NCI-H460 (cell line): ENCODE data around the gene ATRN. TPM values are rescaled to one million over a fixed set of nuclear protein-coding genes. Genes with fewer than 3 reads are reported as not detected.

Experiments
- DNase-seq: peaks from one replicate; pipeline ENCODE4 v3.0.0-alpha.2; 2016; ENCODE audit warnings: low read depth; ENCODE audit errors: extremely low read depth
- total RNA-seq: library from RNA; depleted of rRNA; stranded (reverse); fragments of >200 nt; shearing (Covaris generic); gene quantifications from 2 replicates; pipeline ENCODE4 v1.2.3, GENCODE V29; 2014

Gene ATRN
- total RNA-seq, 1 experiment from 2014 or later, result 35.6 TPM

DNA sequence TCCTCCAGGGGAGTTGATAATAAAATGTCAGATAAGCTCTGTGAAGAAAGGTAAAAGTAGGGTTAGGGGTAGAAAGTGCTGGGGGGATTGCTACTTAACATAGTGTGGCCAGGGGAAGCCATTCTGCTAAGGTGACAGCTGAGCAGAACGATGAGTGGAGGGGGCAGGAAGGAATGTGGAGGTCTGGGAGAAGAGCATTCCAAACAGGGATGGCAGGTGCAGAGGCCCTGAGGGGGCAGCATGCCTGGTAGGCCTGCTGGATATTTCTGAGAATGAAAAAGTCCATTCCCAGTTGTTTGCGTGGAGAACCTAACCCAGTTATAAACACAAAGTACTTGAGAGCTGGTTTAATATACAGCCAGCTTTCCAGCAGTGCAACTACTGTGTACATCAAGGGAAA is 183.1 kb downstream of the ATRN start:
- DNase-seq, result no peak

DNA sequence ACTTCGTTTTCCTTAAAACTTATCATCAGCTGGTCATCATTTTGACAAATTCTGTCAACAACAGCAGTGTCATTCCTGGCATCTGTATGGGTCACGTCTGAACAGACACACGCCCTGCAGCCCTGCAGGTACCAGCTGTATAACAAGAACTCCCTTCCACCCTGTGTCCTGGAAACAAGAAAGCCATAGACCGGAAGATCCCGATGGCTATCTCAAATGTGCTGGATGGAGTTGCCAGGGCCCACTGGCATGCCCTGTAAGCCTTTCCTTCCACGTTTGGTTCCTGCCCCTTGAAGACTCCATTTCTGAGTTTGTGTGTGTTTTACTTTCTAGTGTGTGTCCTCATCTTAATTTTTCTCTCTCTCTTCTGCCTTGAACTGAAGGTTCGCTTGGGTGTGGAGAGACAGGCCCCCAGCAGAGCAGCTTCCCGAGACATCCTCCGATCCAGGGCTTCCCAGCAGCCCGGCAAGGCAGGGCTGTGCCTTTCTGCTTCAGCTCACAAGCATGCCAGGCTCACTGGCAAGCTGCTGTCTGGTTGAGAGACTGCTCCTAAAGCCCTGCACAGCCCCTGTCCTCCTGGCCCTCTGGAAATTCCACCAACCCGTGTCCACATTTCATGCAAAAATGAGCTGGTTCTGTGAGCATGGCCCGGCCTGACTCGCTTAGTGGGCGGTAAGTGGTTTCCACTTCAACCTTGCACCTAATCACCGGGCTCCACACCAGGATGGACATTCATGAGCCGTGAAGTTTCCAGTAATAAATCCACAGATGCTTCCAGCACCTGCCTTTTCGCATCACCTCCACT is 183.7 kb downstream of the ATRN start:
- DNase-seq, result no peak

DNA sequence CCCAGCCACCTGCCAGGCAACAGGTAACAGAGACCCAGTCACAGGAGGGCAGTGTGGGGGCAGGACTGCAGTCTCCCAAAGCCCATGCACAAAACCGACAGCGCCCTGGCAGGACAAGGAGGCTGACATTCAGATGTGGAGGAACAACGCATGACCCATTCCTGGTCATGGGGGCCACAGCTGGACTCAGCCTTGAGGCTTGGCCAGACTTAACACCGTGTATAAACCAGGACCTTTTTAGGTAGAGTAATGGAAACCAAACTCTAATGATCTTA is 184.2 kb downstream of the ATRN start:
- DNase-seq, result no peak

DNA sequence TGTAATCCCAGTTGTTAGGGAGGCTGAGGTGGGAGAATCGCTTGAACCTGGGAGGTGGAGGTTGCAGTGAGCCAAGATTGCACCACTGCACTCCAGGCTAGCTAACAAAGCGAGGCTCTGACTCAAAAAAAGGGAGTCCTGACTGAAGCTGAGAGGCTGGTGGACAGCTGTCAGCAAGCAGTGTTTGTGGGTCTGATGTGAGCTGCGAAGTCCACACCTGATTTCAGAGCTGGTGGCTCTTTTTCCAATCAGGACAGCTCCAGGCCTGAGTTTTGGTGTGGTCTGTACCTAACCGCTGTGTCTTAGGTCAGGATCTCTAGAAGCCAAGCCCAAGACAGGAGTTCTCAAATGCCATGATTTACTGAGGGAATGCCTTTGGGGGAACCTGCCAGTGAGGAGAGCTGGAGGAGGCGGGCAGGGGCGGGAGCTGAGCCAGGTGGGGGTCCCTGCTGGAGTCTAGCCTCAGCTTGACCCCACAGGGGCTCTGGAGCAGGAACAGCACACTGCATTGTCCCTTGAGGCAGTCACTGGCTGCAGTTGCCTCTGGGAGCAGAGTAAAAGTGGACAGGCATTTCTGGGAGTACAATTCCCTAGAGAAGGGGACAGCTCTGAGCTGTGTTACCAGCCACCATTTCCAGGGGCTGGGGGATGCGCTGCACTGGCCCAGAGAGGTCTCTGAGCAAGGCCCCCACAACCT is 187.3 kb downstream of the ATRN start:
- DNase-seq, result no peak

DNA sequence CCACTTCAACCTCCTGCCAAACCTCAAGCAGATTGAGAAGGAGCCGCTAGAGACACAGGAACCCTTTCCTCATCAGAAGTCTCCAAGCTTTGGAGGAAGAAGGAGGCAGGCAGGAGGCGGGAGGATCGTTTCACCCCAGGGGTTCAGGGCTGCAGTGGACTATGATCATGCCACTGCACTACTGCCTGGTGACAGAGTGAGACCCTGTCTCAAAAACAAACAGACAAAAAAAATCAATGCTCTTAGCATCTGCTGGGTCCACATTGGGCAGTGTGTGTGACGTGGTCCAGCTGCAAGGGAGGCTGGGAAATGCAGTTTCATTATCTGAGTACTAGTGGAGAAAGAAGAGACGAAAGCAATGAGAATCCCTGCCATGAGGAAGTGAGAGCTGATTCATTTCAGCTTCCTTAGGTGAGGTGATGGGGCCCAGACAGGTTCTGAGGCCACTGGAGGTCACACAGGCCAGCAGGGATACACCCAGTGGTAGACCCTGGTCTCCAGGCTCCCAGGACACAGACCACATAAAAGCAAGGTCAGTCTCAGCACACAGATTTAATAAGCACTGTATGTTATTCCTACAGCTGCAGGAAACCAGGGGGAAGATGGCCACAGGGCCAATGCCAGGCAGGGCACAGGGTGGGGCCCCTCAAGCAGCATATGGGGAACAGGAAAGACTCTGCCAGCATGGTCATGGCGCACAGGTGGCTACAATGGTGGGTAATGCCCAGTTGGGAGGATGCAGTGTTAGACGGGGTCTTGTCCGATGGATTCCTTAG is 188.1 kb downstream of the ATRN start:
- no peak for DNase-seq

DNA sequence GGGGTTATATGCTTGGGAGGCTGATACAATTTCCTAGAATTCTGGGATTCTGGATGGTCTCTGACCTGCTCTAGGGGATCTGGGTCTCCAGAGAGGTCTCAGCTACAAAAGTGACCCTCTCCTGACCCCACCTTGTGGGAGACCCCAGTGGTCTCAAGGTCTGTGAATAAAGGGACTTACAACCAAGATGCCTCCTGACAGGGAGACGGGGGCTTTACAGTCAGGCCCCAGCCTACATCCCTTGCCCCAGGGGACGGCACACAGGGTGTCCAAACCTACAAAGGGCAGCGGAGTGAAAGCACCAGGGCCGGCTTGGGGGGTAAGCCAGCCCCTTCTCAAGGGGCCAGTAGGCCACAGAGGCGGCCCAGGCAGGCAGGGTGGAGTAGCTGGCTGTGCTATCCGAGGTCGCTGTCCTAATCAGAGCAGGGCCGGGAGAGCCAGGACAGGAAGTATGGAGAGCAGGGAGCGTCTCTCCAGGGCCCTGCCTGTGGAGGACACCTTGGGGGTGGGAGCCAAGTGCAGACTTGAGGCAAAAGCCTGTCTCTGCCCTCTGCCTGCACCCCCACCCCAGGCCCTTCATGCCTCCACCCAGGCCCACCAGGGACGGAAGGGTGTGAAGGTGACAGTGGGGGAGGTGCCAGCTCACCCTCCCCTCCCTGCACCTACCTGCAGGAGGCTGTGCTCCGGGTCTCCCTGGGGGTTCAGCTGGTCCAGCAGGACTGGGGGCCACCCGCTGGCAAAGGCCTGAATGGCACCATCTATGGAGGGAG is 188.9 kb downstream of the ATRN start:
- DNase-seq, result no peak

DNA sequence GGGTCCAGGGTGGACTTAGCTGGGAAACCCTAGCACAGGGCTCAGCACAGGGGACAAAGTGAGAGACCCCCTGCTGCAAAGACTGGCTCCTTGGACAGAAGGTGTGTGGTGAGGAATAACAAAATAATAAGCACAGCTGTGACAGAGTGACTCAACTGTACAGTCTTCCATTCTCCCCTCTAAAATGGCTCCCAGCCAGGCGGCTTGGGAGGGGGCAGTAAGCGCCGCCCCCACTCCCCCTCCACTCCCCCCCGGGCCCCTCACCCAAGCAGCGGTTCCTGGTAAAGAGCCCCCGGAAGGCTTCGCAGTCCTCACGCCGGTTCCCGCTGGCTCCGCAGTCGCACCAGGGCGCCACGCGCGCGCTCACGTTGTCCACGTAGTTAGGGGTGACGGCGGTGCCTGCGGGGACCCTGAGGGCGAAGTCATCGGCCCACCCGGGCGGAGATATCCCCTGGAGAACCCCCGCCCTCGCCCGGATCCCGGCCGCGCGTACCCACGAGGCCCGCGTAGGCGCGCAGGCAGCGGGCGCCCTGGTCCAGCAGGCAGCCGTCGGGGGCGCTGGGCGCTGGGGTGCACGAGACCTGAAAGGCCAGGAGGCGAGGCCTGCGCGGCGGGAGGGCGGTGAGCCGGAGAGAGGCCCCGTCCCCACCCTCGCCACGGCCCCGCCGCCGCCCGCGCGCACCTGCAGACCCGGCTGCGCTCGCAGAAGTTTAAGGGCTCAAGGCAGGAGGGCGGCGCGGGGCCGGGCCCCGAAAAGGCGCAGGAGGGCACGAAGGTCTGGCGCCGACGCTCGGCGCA is 189.6 kb downstream of the ATRN start:
- DNase-seq, result no peak

DNA sequence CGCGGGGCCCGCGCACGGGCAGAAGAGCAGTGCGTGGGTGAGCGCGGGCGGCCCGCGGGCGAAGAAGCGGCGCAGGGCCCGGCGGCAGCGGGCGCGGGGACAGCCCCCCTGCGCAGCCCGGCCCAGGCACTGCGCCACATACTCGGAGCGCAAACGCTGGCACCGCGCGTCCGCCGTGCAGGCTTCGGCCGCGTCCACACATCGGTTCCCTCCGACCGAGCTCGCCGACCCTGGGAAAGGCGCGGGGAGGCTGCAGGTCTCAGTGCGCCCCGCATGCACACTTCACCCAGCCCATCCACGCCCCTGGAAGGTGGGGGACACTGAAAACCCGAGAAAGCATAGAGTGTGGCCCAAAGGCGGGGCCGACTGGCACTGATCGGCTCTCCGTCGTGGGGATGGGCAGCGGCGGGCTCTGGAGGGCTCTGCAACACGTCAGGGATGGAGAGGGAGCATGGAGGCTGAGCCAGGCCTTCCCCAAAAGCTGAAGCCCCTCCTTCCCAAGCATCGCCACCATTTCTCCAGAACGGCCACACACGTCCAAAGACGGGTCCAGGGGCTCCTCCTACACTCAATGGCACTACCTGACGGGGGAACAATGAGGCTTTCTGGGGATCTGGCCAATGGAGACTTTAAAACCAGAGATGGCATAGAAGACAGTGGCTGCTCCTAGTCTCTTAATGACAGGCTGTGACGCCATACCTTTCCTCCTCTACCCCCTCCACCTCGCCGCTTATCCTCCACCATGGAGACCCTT is 190.4 kb downstream of the ATRN start:
- no peak for DNase-seq

DNA sequence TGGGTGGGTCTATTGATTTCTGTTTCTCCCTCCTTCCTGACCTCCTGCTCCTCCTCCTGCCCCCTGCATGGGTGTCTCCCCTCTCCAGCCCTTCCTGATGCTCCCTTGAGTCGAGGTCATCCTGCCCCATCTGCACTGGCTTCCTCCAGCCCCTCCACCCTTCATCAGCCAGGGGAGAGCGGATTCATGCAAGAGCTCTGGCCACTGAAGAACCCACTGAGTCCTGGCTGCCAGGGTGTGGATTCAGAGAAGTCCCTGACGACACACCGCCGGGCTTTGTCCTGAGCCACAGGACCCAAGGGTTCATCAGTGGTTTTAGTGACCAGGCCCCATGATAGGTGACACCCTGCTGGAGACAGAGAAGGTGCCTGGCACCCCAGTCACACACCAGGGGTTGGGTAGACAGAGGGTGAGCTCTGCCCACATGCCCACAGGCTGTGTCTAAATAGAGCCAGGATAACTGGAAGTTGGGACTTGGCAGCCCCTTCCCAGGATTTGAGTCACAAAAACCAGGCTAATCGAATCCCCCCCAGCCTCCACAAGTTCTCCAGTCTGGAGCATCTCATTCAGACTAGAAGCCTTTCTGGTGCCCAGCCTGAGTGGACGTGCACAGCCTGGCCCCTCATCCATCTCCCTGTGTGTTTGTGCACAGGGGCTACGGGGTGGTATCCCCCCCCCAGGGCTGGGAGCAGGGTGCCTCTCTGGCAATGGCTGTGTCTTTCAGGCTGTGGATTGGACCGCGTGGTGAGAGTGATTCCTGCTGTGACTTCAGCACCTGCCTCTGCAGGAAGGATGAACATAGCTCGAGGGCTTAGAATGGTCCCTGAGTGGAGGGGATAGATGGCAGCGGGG is 191.2 kb downstream of the ATRN start:
- DNase-seq, result no peak

DNA sequence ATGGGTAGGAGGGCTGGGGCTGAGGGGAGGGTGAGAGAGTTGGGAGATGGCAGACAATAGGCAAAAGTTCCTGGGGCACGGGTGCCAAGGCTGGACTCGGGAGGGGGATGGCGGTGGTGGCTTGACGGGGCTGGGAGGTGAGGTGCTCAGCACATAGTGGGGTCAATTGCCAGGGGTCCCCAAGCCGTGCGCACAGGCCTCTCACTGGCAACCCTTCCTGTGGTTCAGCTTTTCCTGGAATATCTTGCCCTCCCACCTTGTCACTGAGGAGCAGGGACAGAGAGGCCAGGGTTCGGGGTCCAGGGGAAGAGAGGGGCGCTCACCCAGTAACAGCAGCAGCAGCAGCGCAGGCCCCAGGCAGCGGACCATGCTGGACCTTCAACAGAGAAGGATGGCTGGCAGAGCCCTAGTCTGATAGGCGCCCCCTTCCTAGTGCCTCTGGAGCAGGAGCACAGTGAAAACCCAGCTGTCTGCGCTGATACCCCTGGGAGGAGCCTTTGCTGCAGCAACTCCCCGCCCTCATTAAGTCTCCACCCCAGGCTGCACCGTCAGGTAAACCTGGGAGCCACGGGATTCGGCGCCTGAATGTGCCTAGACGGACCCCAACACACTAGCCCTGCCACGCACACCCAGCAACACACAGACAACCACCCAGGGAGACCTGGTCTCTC is 192.3 kb downstream of the ATRN start, which contains the start of gene GFRA4:
TSS of gene GFRA4 (minus strand) at position 369 of the 671 bp plus-strand sequence. CDS start at position 369, 0 bp downstream.
- no peak for DNase-seq

DNA sequence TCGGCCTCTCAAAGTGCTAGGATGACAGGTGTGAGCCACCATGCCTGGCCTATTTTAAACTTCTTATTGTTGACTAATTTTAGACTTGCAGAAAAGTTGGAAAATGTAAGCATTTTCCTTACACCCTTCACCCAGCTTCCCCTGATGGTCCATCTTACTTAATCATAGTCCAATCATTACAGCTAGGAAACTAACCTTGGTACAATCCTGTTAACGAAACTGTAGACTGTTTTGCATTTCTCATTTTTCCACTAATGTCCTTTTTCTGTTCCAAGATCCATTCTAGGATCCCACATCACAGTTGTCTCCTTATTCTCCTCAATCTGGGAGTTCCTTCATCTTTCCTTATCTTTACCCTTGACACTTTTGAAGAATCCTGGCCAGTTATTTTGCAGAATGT is 193.0 kb downstream of the ATRN start:
- no peak for DNase-seq

DNA sequence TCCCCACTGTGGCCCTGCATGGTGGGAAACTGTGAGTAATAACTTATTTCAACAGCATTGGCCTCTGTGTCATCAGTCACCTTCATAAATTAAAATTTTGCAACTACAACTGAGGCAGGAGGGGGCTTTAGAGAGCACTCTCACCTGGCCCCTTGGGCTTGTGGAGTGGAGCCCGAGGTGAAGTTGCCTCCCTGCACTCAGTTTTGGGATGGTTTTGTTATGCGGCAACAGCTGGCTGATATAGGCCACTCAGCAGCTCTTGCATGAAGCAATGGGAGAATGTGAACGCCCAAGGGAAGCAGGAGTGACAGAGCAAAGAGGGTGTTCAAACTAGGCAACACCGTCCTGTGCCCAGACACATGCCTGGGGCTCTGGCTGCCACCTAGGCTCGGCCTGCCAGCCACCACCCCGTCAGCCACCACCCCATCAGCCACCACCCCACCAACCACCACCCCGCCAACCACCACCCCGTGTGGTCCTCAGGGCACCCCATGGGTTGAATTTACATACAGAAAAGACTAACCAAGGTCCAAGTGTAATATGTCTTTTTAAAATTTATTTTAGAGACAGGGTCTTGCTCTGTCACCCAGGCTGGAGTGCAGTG is 196.7 kb downstream of the ATRN start:
- no peak for DNase-seq

DNA sequence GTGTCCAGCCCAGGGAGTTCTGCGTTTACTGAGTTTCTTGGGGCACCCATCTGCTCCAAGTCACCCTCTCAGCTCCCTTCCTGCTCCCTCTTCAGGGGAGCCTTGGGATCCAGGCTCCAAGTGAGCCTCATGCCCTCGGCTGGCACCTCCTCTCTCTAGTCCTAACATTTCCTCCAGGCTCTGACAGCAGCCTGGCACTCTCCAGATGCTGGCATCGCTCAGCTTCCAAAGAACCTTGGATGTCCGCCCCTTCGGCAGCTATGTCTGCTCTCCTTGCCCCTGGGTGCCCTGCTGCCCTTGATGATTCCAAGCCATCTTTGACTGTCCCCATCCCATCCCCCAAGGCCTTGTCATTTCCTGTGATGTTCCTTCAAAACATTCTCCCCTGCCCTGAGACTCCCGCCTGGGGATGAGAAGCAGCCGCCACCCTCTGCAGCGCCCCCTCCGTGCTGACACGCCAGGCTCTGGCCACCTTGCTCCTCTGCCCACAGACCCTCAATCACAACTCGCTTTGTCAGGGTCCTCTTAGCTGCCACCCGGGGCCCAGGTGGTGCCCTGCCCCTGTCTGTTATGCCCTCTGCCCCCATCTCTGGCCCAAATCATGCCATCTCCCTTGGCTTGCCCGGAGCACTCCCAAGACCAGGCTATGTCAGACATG is 199.0 kb downstream of the ATRN start:
- no peak for DNase-seq

DNA sequence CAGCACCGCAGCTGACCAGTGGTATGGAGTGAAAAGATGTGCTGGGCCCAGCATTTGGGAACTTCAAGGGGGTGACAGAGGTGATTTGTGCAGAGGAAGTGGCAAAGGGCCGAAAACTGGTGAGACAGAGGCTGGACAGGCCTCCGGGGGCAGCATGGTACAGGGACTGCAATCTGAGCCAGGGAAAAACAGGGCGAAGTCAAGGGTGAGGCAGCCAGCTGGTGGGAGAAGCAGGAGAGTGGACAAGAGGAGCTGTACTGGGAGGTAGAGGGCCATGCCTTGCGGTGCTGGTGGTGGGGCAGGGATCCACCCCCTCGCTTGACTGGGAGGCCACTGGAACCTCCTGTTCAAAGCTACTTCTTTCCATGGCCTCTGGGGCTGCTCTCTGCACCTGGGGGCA is 199.7 kb downstream of the ATRN start:
- DNase-seq, result no peak

DNA sequence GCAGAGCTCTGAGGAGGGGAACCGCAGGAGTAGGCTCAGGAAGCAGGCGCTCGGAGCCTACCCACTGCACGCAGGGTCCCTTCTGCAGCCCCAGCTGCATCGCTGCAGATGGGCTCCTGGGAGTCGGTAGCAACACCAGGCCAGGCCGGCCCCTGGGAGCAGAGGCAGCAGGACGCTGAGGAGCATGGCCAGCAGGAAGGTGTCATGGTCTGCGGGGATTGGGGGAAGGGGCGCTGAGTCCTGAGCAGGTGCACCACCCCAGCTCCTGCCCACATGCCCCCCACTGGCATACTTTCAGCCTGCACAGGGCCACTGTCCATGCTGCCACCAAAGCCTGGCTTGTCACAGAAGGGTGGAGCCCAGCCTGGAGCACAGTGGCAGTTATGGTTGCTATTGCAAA is 200.1 kb downstream of the ATRN start:
- DNase-seq, result no peak

DNA sequence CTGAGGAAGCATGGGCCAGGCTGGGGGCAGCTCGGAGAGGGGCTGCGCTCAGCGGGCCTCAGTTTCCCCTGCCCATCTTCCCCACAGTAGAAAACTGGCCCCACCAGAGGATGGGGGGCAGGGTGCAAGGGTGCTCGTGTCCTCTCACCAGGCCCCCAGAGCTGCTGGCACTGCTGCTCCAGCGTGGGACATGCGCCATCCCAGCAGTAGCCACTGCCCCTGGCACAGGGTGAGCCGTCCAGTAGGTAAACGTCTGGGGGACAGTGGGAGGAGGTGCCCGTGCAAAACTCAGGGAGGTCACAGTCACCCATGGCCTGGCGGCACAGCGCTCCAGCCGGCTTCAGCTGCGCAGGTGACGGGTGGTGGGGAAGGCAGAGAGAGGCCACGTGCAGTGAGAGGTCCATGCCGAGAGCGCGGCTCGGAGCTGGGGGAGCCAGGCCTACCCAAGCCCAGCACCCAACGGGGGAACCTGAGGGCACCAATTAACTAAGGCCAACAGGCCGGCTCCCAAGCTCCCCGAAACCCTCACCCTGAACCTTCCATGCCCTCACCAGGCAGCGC is 201.2 kb downstream of the ATRN start:
- DNase-seq, result no peak
